ENCODE results near the gene PLCH1. TPM values are rescaled to one million over a fixed set of nuclear protein-coding genes. Genes with fewer than 3 reads are reported as not detected.

PLCH1 gene
- total RNA-seq, 1 donor from 2014 or later = 2.9 TPM

GRCh38 chr3:155676252-155676981 is 68.5 kb downstream of the PLCH1 start:
- peak; percentile 5 for DNase-seq (ENCODE audit: low read depth)
- H3K4me3 ChIP-seq (ENCODE audit: low read depth, low read length) = no peak overlapping the region
- no peaks in the 10 kb centered on the region for H3K27me3 ChIP-seq (ENCODE audit: control insufficient read depth, insufficient read depth, low read length)
- TF ChIP-seq CTCF (IDR thresholded peaks at IDR 0.05; ENCODE audit: insufficient read depth, low read length, poor library complexity, severe bottlenecking) = no peak
- no peaks in the 10 kb centered on the region for H3K36me3 ChIP-seq (ENCODE audit: control insufficient read depth, insufficient read depth, low read length)

GRCh38 chr3:155675094-155675493 is 69.8 kb downstream of the PLCH1 start:
- no peak for DNase-seq (ENCODE audit: low read depth)
- no peak for TF ChIP-seq CTCF (IDR thresholded peaks at IDR 0.05; ENCODE audit: insufficient read depth, low read length, poor library complexity, severe bottlenecking)
- Histone ChIP-seq H3K4me3 (ENCODE audit: low read depth, low read length) (no peak overlapping the region), H3K36me3 (ENCODE audit: control insufficient read depth, insufficient read depth, low read length) (no peaks in the 10 kb centered on the region), H3K27me3 (ENCODE audit: control insufficient read depth, insufficient read depth, low read length) (no peaks in the 10 kb centered on the region)

DNA sequence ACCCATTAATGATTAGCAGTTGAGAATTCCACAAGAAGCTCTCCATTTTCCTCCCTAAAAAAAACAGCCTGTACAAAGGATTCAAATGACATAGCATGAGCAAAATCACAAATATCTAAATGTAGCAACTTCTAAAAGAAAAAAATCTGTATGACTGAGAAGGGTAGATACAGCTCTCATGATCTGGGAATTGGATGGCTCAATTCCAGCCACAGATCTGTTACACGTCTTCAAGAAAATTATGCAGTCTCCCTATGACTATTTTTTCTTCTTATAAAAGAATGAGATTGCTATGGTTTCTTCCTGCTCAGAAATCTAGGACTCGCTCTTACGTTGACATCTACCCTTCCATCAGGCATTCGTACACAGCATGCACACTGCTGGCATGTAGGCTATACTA is 71.5 kb downstream of the PLCH1 start:
- TF ChIP-seq CTCF (IDR thresholded peaks at IDR 0.05; ENCODE audit: insufficient read depth, low read length, poor library complexity, severe bottlenecking) = no peak
- H3K27me3 ChIP-seq (ENCODE audit: control insufficient read depth, insufficient read depth, low read length) = no peaks in the 10 kb centered on the region

DNA sequence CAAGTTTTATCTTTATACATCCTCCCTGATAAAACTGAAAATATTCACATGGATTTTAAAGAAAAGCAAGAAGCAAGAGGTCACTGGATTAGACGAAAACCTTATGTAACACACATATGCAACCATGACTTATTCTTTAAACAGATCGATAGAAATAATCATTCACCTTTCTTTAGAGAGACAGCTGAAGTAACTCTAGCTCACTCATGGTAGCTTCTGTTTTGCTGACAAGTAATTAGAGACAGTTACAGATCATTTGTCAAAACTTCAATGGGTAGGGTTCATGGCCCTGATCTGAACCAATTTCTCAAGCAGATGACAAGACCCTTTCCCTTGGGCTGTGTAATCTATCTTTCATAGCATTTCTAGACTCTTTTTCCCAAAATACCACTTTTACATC is 74.5 kb downstream of the PLCH1 start:
- Histone ChIP-seq H3K36me3 (ENCODE audit: control insufficient read depth, insufficient read depth, low read length) (no peaks in the 10 kb centered on the region), H3K27me3 (ENCODE audit: control insufficient read depth, insufficient read depth, low read length) (no peaks in the 10 kb centered on the region), H3K4me3 (ENCODE audit: low read depth, low read length) (no peak overlapping the region)
- DNase-seq (ENCODE audit: low read depth) = no peak
- no peak for TF ChIP-seq CTCF (IDR thresholded peaks at IDR 0.05; ENCODE audit: insufficient read depth, low read length, poor library complexity, severe bottlenecking)

More for the DNA sequence above, 71.5 kb downstream of the PLCH1 start:
- no peak for DNase-seq (ENCODE audit: low read depth)
- no peak overlapping the region for H3K4me3 ChIP-seq (ENCODE audit: low read depth, low read length)
- H3K36me3 ChIP-seq (ENCODE audit: control insufficient read depth, insufficient read depth, low read length) = no peaks in the 10 kb centered on the region

- TF ChIP-seq CTCF (IDR thresholded peaks at IDR 0.05; ENCODE audit: insufficient read depth, low read length, poor library complexity, severe bottlenecking) = no peak
- DNase-seq (ENCODE audit: low read depth) = no peak
- no peak overlapping the region for H3K4me3 ChIP-seq (ENCODE audit: low read depth, low read length)
- H3K36me3 ChIP-seq (ENCODE audit: control insufficient read depth, insufficient read depth, low read length) = no peaks in the 10 kb centered on the region
- H3K27me3 ChIP-seq (ENCODE audit: control insufficient read depth, insufficient read depth, low read length) = no peaks in the 10 kb centered on the region
These were observed 76.9 kb downstream of the PLCH1 start for GRCh38 chr3:155667988-155668387.
